SIG-M5 (cell line): Measurements from ENCODE around the gene WWTR1.

Experiments used
- DNase-seq: peaks from one replicate; lab custom pipeline; 2025; lab: John Stamatoyannopoulos, UW

Gene WWTR1

DNA sequence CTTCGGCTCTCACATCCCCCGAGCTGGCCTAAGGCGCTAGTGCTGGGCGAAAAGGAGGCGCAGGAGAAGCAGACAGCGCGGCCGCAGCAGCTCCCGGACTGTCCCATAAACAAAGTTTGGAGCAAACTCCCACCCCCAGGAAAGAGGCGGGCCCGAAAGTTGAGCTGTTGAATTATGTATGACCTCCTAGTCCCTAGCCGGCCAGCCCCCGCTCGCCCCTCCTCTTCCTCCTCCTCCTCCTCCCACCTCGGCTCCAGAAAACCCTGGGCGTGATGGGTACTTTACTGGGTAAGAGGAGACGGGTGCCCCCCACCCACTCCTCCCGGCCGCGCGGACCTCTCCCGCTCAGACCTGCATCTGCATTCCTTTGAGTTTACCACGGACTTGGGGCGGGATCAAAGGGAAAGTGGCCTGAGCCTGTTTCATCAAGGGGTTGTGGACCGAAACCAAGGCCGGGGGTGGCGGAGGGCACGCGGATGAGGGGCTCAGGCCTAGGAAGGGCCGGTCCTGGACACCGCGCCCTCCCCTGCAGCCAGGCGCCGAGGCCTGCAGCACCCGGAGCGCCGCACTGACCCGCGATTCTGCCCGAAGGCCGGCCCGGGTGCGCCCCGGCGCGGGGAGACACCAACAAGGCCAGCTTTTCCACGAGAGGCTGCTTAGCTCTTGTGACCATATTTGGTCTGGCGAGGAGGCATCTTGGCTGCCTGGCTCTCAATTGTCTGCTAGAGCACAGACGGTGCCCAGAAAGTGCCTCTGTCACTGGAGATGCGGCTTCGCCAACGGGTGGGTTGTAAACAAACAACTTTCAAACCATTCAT, at the start of gene WWTR1:
WWTR1 (minus strand) TSS at position 100 of the 818 bp plus-strand sequence. CDS start 719 bp downstream, outside the sequence.
- DNase-seq, result no peak

DNA sequence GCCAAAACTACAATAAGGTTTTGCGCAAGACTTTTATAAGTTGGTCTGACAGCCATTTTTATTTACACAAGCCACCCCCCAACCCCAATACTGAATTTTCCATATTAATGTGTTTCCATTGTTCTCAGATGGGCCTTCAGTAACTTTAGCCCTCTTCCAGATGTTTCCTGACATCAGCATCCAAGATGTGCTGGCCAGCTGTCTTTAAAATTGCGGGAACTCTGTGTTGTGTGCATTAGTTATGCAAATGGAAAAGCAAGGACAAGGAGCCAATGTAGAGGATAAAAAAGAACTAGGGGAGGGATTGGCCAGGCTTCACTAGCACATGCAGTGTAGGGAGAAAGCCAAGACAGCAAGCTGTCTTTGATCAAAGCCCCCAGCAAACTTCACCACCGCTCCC, 49.1 kb upstream of the WWTR1 start:
- no peak for DNase-seq

DNA sequence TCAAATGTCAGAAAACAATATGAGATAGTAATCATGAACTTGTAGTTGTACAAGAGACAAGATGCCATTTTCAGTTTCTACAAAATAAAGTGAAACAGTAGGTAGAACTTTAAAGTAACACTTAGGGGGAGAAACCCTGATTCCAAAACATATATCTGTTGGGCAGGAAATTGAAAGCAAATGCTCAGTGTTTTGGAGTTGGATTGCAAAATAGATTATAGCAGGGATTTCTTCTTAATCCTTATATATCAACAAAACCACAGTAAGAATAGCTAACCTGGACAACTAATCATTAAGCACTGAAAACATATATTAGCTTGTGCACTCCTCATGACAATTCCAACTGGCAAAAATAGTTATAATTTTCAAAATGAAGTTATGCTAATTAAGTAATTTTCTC, 47.6 kb upstream of the WWTR1 start:
- DNase-seq, result no peak

DNA sequence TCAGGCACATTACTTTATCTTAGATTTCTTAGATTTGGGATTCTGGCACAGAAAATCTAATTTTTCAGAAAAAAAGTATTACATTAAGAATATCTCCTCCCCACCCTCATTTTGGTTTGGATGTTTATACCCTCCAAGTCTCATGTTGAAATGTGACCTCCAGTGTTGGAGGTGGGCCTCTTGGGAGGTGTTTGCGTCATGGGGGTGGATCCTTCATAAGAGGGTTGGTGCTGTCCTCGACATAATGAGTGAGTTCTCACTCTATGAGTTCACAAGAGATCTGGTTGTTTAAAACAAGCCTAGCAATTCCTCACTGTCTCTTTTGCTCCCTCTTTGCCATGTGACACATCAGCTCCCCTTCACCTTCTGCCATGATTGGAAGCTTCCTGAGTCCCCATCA, 45.6 kb upstream of the WWTR1 start:
- no peak for DNase-seq

DNA sequence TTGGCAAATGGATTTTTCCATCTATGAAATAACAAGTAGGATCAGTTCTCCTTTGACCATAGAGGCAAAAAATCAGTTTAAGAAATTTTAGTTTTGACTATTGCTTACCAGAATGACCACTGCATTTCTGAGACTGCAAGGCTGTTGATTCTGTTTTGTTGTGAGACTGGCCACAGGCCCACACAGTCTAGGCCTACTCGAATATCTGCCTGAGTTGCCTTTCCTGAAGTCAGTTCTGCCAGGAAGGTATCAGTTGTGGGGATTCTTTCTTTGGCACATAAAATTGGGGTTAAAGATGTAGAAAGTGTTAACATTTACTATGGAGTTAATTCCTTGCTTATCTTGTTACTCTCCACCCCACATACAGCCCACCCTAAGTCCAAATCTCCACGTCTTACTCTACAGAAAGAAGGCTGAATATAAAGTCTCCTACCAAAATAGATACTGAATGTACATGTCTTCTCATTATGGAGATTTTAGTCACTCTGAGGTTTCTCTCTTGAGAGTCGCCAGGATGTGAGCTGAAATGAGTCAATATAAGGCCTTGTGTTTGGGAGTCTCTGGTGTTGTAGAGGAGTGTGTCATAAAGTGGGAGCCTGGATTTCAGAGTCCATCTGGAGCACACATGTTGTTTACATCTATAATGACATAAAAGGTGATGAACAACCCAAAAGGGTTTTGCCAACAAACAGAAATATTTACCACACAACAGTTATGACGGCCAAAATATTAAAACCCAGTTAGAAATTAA, 45.0 kb upstream of the WWTR1 start:
- no peak for DNase-seq

DNA sequence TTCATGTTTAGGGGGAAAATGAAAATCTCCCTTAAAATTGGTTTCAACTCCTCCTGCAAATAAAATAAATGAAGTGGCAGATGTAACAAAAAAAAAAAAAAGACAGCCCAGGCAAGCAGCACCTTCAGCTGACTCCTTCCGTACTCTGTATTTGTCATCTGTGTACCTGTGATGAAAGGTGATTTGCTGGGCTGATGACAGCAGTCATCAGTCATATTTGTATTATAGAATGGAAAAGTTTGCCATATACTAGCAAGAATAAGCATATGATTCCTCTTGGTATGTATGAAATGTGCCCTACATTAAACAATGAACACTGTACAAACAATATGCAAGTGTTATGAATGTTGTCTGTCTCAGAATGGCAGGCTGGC, 44.1 kb upstream of the WWTR1 start:
- no peak for DNase-seq

DNA sequence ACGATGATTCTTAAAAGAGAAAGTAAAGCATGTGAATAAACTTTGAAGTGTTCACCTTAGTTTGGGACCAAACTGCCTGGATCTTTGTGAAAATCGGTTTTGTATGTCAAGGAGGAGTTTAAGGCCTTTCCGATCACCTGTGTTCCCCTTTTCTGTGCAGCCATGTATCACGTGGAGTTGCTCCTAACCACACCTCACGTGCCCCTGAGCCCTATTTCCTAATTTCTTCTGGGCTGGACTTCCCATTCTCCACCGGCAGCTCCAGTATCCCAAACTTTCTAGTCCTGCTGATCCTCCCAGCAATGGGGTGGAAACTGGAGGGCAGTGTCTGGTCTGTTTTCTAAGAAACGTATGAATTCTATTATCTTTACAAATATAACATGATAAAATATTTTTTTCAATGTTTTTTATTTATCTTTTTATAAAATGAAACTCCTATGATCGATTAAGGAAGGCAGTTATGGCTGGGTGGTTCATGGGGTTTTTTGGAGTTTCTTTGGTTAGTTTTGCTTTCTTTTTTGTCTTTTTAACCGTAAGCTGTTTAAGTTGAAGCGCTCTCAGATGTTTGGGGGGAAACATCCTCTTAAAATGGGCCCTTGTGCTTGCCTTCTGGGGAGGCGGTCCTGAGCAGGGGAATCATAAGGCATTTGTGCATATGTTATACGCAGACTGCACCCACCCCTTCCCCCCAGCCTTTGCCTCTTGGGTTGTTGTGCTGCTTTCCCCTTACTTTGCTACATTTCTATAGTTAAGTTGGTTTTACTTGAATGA, 43.6 kb upstream of the WWTR1 start:
- DNase-seq, result no peak

DNA sequence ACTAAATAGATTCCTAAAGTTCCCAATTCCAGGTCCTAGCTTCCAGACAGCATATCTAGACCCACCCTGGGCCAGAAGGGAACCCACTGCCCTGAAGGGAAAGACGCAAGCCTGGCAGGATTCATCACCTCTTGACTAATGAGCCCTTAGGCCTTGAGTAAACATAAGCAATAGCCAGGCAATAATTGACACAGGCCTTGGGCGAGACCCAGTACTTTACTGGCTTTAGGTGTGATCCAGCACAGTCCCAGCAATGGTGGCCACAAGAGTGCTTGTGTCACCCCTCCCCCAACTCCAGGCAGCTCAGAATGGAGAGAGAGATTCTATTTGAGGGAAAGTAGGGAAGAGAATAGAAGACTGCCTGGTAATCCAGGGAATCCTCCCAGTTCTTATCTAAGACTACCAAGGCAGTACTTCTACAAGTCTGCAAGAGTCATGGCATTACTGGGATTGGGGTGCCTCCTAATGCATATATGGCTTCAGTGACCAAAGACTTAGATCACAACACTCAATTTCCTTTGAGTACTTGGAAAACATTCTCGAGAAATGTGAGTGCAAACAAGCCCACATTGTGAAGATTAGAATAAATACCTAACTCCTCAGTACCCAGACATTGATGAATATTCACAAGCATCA, 30.4 kb upstream of the WWTR1 start:
- no peak for DNase-seq

DNA sequence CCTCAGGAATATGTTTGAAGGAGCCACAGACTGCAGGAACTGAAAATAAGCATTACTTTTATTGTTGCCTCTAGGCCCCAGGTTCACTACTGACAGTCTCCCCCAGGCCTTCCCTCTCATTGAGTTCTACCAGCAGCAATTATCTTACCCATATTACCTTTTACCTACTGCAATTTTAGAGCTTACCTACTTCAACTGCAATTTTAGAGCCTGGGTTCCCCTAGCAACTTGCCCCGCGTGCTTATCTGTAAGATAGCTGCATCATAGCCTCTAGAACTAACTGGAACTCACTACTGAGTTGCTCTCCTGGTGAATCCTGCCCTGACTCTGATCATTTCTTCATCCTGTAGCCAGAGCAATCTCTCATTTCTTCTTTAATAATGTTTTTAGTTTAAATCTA, 29.2 kb upstream of the WWTR1 start:
- DNase-seq, result no peak

DNA sequence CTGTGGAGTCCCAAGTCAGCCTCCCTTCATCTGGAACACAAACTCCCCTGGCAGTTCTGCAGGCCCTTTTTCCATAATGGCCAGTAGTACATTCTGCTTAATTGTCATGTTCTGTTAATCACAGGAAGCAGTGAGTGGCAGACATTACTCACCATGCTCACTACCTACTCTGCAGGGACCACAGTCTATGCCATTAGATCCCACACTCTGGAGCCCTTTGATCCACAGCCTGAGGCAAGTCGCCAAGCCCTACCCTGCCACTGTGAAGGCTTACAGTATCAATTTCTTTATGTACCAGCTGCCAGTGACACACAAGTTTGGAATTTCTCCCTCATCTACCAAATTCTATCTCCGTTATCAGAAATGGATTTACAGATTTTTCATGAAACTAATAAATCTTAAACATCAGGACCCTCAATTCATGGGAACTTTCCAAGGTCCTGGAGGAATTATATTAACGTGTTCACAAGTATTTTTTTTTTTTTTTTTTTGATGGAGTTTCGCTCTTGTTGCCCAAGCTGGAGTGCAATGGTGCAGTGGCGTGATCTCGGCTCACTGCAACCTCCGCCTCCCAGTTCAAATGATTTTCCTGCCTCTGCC, 20.6 kb upstream of the WWTR1 start:
- DNase-seq, result no peak

DNA sequence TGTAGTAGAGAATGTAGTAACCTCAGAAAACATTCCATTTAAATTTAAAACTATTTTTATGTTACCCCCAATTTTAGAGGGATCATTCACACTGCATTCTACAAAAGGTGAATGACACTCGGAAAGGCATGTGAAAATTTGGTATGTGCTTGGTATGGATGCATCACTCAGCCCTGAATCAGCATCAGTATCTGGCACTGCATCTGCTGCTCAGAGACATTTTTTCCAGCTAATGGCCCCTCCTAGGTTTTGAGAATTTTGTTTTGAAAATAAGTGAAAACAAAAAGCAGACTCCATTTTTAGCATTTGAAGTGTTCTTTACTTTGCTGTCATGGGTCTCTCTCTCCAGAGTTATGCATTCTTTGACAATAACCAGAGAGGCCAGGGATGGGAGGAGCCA, 15.6 kb upstream of the WWTR1 start:
- DNase-seq, result no peak

DNA sequence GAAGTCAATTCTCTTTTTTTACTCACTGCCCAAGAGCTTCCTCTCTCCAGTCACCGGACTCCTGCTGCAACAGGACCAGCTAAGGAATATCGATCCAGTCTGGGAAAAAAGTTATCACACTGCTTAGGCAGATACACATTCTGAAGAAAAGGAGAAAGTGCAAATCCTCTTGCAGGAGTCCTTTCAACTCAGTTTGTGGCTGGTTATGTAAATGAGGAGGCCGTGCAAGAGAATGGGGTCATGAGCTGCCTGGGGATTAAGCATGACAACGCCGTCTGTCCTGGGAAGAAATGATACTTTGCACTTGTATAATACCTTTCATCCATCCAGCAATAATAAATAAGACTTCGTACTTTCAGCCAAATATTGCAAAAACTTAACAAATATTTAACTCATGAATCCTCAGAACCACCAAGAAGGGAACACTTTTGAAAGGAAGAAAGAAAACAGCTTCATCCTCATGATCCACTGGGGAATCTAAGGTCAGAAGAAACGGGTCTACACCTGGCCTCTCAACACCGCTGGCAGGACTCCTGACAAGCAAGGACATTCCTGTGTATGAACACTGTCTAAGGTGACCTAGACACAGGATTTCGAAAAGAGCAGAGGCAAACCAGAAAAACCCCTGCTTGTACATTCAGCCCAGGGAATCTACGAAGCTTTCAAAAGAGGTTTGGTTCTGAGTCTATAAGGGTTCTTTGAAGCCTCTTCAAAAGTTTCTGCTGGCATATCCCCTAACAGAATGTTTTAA, 13.1 kb upstream of the WWTR1 start:
- no peak for DNase-seq

DNA sequence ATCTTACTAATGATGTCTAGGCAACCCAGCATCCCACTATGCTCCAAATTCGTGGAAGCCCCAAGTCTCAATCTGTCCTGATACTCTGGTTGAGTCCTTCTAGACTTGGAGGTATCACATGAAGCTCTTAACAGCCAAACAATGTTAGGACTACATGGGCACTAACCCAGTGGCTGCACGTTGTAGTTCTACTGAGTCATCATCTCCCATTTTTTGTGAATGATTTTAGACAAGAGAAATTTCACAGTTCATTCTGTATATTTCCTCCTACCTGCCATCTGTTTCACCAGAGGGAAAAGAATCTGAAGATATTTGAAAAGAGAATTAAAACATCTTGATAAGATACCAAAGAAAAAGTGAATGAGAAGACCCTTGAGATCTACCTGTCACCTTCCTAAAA, 9.8 kb upstream of the WWTR1 start:
- no peak for DNase-seq

DNA sequence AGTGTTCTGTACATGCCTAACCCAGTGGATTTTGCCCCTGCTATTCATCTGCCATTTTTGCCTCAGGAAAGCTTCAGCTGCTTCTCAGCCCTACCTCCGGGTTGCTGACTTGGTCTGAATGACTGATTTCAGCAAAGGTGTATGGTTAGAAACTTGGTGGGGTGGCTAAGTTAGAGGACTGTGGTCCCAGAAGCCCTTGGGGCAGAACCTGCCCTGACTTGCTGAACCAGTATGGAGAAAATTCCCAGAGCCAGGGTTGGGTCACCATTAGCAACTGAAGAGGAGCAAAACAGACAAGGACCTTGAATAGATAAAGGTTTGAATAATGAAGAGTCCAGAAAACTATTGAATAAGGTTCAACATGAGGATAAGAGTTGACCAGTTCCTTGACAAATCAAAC, 6.1 kb upstream of the WWTR1 start:
- no peak for DNase-seq

DNA sequence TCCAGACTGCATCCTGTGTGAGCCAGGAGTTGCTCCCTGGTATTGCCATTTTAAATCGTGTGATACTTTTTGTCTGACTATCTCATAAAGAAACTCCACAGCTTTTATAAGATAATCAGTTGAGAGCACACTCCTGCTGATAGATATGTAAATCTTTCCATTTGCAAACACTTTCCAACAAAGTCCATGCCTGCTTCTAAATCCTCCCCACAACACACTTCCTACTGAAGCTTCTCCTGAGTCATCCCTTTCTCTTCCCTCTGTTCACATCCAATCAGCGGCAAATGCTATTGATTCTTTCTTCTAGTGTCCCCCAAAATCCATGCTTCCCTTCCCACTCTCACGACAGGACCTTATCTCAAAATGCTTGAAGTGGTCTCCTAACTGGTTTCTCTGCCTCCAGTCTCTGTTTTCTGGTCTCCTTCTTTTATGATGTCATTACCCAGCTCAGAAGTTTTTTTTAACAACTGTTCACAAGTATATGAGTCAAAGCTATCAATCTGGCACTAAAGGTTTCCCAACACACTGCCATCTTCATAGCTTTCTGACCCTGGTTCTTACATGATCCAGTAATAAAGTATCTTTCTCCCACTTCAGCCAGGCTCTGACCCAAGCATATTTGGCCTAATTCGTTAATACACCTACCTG, 4.5 kb upstream of the WWTR1 start:
- no peak for DNase-seq

DNA sequence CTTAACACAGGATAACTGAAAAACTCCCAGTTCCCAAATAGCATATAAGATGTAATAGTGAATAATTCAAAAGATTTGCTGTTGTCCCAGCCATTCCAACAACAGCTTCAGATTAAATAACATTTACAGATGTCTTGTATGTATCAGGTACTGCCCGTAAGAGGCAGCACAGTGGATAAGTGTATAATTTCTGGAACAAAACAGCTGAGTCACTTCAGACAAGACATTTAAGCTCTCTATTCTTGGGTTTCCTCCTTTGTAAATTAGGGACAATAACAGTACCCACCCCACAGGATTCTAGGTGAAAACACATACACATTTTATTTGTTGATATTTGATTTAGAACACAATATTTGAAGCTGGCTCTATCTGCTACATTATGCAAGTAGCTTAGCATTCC, 2.6 kb upstream of the WWTR1 start:
- no peak for DNase-seq

DNA sequence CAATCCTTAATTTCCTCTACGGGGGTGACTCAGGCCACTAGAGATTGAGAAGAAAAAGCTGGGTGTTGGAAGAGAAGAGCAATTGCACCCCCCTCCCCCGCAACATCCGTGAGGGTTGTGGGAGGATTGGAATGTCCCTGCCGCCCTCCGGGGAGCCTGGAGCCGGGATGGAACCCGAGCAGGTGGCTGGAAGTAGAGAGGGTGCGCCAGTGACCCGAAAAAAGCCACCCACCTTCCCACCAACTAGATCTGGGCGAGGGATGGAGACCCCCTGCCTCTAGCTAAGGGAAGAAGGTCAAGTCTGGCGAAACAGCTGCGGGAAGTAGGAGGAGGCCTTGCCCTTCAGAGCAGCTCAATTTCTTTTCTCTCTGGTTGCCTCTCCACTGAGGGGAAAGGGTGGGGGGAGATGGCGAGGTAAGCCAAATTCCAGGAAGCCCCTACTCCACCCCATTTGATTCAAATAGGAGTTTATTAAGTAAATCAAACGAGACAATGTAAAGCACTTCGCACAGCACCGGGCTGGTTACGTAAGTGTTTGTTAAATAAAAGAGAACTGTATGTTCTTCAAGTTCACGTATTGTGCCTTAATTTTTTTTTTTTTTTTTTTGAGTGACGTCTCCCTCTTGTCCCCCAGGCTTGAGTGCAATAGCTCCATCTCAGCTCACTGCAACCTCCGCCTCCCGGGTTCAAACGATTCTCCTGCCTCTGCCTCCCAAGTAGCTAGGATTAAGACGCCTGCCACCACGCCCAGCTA, 1.1 kb upstream of the WWTR1 start:
- DNase-seq, result no peak

DNA sequence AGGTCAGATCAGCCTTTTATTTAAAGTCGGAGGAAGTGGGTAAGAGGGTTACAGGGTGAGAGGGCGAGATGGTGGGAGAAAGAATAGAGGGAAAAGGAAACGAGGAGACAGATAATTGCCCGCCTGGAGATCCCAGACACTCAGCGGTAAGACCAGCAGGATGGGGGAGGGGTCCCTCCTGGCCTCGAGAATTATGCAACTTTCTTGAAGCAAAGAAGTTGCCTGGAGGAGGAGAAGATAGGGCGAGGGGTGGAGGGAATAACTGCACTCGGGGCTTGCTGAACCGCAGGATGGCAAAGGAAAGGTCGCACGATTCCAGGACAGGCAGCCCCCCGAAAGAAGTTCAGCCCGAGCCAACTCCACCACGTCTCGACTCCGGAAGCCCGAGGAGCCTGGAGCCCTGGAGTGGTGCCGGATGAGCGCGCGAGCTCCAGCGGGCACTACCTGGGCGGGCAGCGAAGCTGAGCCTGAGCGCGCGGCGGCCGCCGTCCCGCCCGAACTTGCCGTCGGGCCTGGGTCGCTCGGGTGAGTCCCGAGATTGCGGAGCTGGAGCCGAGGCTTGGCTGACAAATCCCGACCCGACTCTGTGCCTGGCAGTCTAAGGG, 402 bp downstream of the WWTR1 start:
- no peak for DNase-seq

DNA sequence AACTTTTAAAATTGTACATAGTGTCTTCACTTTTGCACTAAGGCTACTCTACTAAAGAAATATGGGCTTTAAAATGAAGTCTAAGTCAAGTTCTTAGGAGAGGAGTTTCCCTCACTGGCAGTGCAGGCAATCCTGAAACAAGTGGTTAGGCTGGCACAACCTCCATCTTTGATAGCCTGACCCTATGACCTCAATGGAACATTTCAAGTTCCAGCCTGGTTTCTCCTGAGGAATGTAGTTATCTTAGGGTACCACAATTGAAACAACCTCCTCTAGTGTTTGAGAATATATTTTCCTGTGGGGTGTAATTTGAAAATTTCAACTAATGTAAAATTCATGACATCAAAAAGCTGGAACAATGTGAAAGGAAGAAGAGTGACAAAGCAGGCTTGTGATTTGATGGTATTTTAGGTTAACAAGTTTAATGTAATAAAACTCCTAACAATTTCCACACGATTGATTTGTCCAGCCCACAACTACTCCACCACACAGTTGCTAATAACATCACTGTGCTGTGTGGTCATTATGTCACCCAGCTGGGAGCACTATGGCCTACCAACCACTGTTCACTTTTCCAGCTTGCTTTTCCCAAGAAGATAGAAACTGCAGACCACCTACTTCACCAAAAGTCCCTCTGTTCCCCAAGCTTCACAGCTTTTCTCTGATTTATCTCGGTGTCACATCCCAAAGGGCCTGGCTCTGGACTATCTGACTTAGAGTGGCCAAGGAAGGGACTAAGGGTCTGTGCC, 1.8 kb downstream of the WWTR1 start:
- DNase-seq, result no peak
